ENCODE results near the gene TRIM60. TPM values are rescaled to one million over a fixed set of nuclear protein-coding genes. Genes with fewer than 3 reads are reported as not detected.
A peak's percentile ranks its signal among the peaks of the same experiment; 100 is the strongest.

TRIM60 gene
- total and polyA plus RNA-seq, 2 of the 4 experiments (the other 2 are of a cell fraction), result not detected

GRCh38 chr4:164997324-164997723 lies 34.5 kb upstream of the TRIM60 start:
- H3K27me3 ChIP-seq (ENCODE audit: control insufficient read depth, insufficient read depth, low read length), result no peaks in the 10 kb centered on the region
- no peak overlapping the region for H2BK20ac ChIP-seq (ENCODE audit: low read depth, low read length)
- no peak overlapping the region for H3K4me2 ChIP-seq (ENCODE audit: low read depth, low read length)
- no peak overlapping the region for H4K8ac ChIP-seq (ENCODE audit: low read depth in 2 of 2, low read length in 2 of 2)
- H2AFZ ChIP-seq (replicated peaks; ENCODE audit: low read length, poor library complexity), result no peak overlapping the region
- H3K18ac ChIP-seq (ENCODE audit: low read depth, low read length), result no peak overlapping the region
- no peak for TF ChIP-seq MAFK (IDR thresholded peaks at IDR 0.05; ENCODE audit: low read depth, low read length)
- 0 out of 2 replicates have a peak, but pooled peaks have one; percentile 3 for TF ChIP-seq CTCF (conservative IDR thresholded peaks at IDR 0.05; ENCODE audit: low read depth, low read length)
- no peak overlapping the region for H3K27ac ChIP-seq (ENCODE audit: insufficient read depth, low read length)
- no peak overlapping the region for H2AK5ac ChIP-seq (ENCODE audit: low read depth, low read length)
- no peak overlapping the region for H3K4me3 ChIP-seq (ENCODE audit: insufficient read depth, low read depth, low read length)
- no peak overlapping the region for H2BK120ac ChIP-seq (ENCODE audit: low read depth, low read length)
- dilution Hi-C loops (cut with HindIII; ENCODE audit: low sequenced_read_pairs, unreplicated experiment) (no loop called here), intact Hi-C loops (cut with micrococcal nuclease) (no loop called here), in situ Hi-C loops (cut with MboI; ENCODE audit: low sequenced_read_pairs) (no loop called here)
- no peak overlapping the region for H3K9ac ChIP-seq (ENCODE audit: low read depth, low read length)
- POLR2A ChIA-PET (ENCODE audit: unreplicated experiment), result no interaction called here
- CTCF ChIA-PET, result no interaction called here
- DNase-seq (no peak), ATAC-seq (ENCODE audit: low read depth) (no peak)
- H4K91ac ChIP-seq (ENCODE audit: insufficient read depth, low read depth, low read length), result no peak overlapping the region
- no peak overlapping the region for H3K14ac ChIP-seq (replicated peaks; ENCODE audit: low read depth, low read length)
- WGBS, 2 experiments (ENCODE audit: extremely low coverage in 2 of 2, insufficient read length in 1 of 2), result 60% methylated on average over 1 of the region's 2 CpGs; no CpG with 5 or more reads in 1 of the 2 experiments
- H3K9me1 ChIP-seq (ENCODE audit: insufficient read depth, low read length), result no peaks in the 10 kb centered on the region
- no peak overlapping the region for H3K56ac ChIP-seq (ENCODE audit: extremely low read depth, insufficient read depth, low read length)
- H2BK15ac ChIP-seq (ENCODE audit: low read depth, low read length), result no peak overlapping the region
- no peaks in the 10 kb centered on the region for H3K79me1 ChIP-seq (ENCODE audit: low read depth in 1 of 2, low read length in 2 of 2)
- H3K23ac ChIP-seq (ENCODE audit: low read depth, low read length), result no peak overlapping the region
- H3K36me3 ChIP-seq (ENCODE audit: control insufficient read depth, insufficient read depth, low read length), result no peaks in the 10 kb centered on the region
- no peaks in the 10 kb centered on the region for H3K4me1 ChIP-seq (ENCODE audit: control insufficient read depth, insufficient read depth, low read length)
- no peak overlapping the region for H3K4ac ChIP-seq (ENCODE audit: low read depth, low read length)
- no peak overlapping the region for H2BK5ac ChIP-seq (ENCODE audit: low read depth, low read length, poor library complexity, severe bottlenecking)
- no TSS peak for BruUV-seq (replicated peaks)
- no peak overlapping the region for H4K5ac ChIP-seq (ENCODE audit: low read depth, low read length)
- no peak overlapping the region for H2AK9ac ChIP-seq (replicated peaks; ENCODE audit: low read depth, low read length, poor library complexity)
- H3K9me3 ChIP-seq (ENCODE audit: control insufficient read depth, insufficient read depth, low read length), result no peaks in the 10 kb centered on the region
- no peaks in the 10 kb centered on the region for H4K20me1 ChIP-seq (ENCODE audit: insufficient read depth, low read length)
